Suppressor macrophage treated with lipopolysaccharide for 1 hour (primary cell): ENCODE measurements around the gene ATRNL1.
"Not testable (repeated sequence)": the region's sequence is repeated elsewhere in the genome, so short reads cannot be mapped to it uniquely, and the experiment has no call there.

Experiments
- DNase-seq, 3 donors: peaks; one replicate each; pipeline ENCODE4 v3.0.0-alpha.2; 2020 to 2022

ATRNL1 gene

GRCh38 chr10:115214829-115215228, 121.7 kb downstream of the ATRNL1 start:
- no peak for DNase-seq

- DNase-seq = no peak
Measured at GRCh38 chr10:115219203-115219602, 126.0 kb downstream of the ATRNL1 start.

- DNase-seq = no peak
Measured at GRCh38 chr10:115222039-115222438, 128.9 kb downstream of the ATRNL1 start.

- DNase-seq = no peak
Measured at GRCh38 chr10:115239761-115240160, 146.6 kb downstream of the ATRNL1 start.

GRCh38 chr10:115250784-115251183, 157.6 kb downstream of the ATRNL1 start:
- DNase-seq = no peak

- not testable (repeated sequence) for DNase-seq
Measured at GRCh38 chr10:115253765-115254164, 160.6 kb downstream of the ATRNL1 start.

- no peak for DNase-seq
Measured at GRCh38 chr10:115272482-115272881, 179.3 kb downstream of the ATRNL1 start.

- no peak for DNase-seq
Measured at GRCh38 chr10:115278294-115278693, 185.1 kb downstream of the ATRNL1 start.

GRCh38 chr10:115295213-115295805, 202.1 kb downstream of the ATRNL1 start:
- no peak for DNase-seq

- no peak for DNase-seq
Measured at GRCh38 chr10:115300080-115300479, 206.9 kb downstream of the ATRNL1 start.

- not testable (repeated sequence) for DNase-seq
Measured at GRCh38 chr10:115319669-115320068, 226.5 kb downstream of the ATRNL1 start.

- no peak for DNase-seq
Measured at GRCh38 chr10:115321360-115321759, 228.2 kb downstream of the ATRNL1 start.

- DNase-seq = no peak
Measured at GRCh38 chr10:115328331-115328730, 235.2 kb downstream of the ATRNL1 start.

GRCh38 chr10:115335366-115335765, 242.2 kb downstream of the ATRNL1 start:
- no peak for DNase-seq

GRCh38 chr10:115355162-115355760, 262.1 kb downstream of the ATRNL1 start:
- DNase-seq = peak; percentile 12 to 37 (median 23)

GRCh38 chr10:115367920-115368319, 274.8 kb downstream of the ATRNL1 start:
- not testable (repeated sequence) for DNase-seq

- DNase-seq = no peak
Measured at GRCh38 chr10:115379064-115379463, 285.9 kb downstream of the ATRNL1 start.

- no peak for DNase-seq
Measured at GRCh38 chr10:115384665-115385064, 291.5 kb downstream of the ATRNL1 start.

GRCh38 chr10:115390607-115391006, 297.4 kb downstream of the ATRNL1 start:
- no peak for DNase-seq

- DNase-seq = no peak
Measured at GRCh38 chr10:115398026-115398425, 304.9 kb downstream of the ATRNL1 start.

GRCh38 chr10:115402699-115403098, 309.5 kb downstream of the ATRNL1 start:
- DNase-seq = no peak

- DNase-seq = not testable (repeated sequence)
Measured at GRCh38 chr10:115405838-115406237, 312.7 kb downstream of the ATRNL1 start.

GRCh38 chr10:115409347-115409746, 316.2 kb downstream of the ATRNL1 start:
- peak in 1 of 3 donors; percentile 2 for DNase-seq

GRCh38 chr10:115417585-115418265, 324.6 kb downstream of the ATRNL1 start:
- DNase-seq = peak; percentile 59 to 63 (median 60)
